COR-L47 (cell line): Measurements from ENCODE around the gene CABLES1.
"Not testable (repeated sequence)": the region's sequence is repeated elsewhere in the genome, so short reads cannot be mapped to it uniquely, and the experiment has no call there.

Experiments
- DNase-seq: peaks from one replicate; lab custom pipeline; 2025; lab: John Stamatoyannopoulos, UW

The CABLES1 gene

GRCh38 chr18:23142251-23142929 is 7.1 kb downstream of the CABLES1 start:
- no peak for DNase-seq

- DNase-seq, result no peak
Observed at GRCh38 chr18:23143016-23143814, 7.9 kb downstream of the CABLES1 start.

GRCh38 chr18:23143815-23144261 is 8.6 kb downstream of the CABLES1 start:
- DNase-seq, result no peak

- no peak for DNase-seq
Observed at GRCh38 chr18:23144640-23145039, 9.4 kb downstream of the CABLES1 start.

- DNase-seq, result no peak
Observed at GRCh38 chr18:23145621-23146020, 10.3 kb downstream of the CABLES1 start.

- no peak for DNase-seq
Observed at GRCh38 chr18:23146861-23147469, 11.7 kb downstream of the CABLES1 start.

GRCh38 chr18:23148382-23148781 is 13.1 kb downstream of the CABLES1 start:
- DNase-seq, result no peak

- DNase-seq, result no peak
Observed at GRCh38 chr18:23149570-23149969, 14.3 kb downstream of the CABLES1 start.

GRCh38 chr18:23151414-23152099 is 16.3 kb downstream of the CABLES1 start:
- DNase-seq, result no peak

GRCh38 chr18:23154030-23154429 is 18.7 kb downstream of the CABLES1 start:
- no peak for DNase-seq

GRCh38 chr18:23154823-23155500 is 19.7 kb downstream of the CABLES1 start:
- DNase-seq, result no peak

- DNase-seq, result no peak
Observed at GRCh38 chr18:23155537-23155936, 20.3 kb downstream of the CABLES1 start.

- DNase-seq, result no peak
Observed at GRCh38 chr18:23156134-23156533, 20.8 kb downstream of the CABLES1 start.

GRCh38 chr18:23158058-23158457 is 22.8 kb downstream of the CABLES1 start:
- no peak for DNase-seq

- DNase-seq, result not testable (repeated sequence)
Observed at GRCh38 chr18:23158884-23159283, 23.6 kb downstream of the CABLES1 start.

- DNase-seq, result no peak
Observed at GRCh38 chr18:23159344-23159743, 24.1 kb downstream of the CABLES1 start.

GRCh38 chr18:23162473-23162872 is 27.2 kb downstream of the CABLES1 start:
- no peak for DNase-seq

- no peak for DNase-seq
Observed at GRCh38 chr18:23163786-23164533, 28.7 kb downstream of the CABLES1 start.

- no peak for DNase-seq
Observed at GRCh38 chr18:23165271-23166068, 30.2 kb downstream of the CABLES1 start.

GRCh38 chr18:23166891-23167541 is 31.7 kb downstream of the CABLES1 start:
- no peak for DNase-seq
